Esophagus muscularis mucosa (tissue), 3 donors: Measurements from ENCODE around the gene MED13L.

Experiments
- CTCF ChIP-seq, 3 experiments: fragments of 200-600 bp in 2 of 3; fragments of 450-650 bp in 1 of 3; sonication (generic) in 2 of 3; IDR thresholded peaks; one replicate each; pipeline ENCODE4 v1.5.1; 2017 to 2019; ENCODE audit warnings: antibody characterized with exemption in 3 of 3, mild to moderate bottlenecking in 2 of 3, moderate library complexity in 1 of 3
- POLR2AphosphoS5 ChIP-seq, 2 donors: sonication (generic); formaldehyde crosslinking; IDR thresholded peaks; one replicate each; pipeline ENCODE4 v1.6.1; 2017; ENCODE audit warnings: antibody characterized with exemption in 2 of 2

DNA sequence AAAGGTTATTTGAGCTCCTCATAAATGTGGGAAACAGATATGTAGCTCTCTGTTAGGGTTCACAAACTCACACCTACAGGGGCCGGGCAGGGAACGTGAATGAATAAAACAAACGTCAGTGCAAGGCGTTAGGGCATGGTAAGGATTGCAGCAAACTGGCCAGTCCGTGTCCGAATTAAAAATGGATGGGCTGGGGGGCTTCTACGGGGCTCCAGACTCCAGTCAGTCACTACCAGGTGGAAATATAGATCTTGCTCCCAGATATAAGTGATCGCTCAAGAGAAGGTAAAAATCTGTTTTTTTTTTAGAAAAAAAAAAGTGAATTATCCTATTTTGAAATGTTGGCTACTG is 333.1 kb downstream of the MED13L start:
- TF ChIP-seq POLR2AphosphoS5 (IDR thresholded peaks at IDR 0.05), result no peak
- TF ChIP-seq CTCF (IDR thresholded peaks at IDR 0.05), result no peak
